PFSK-1 (cell line): ENCODE measurements around the gene PLEKHA5.

Source experiments
- FOXP2 ChIP-seq: optimal IDR thresholded peaks from 2 replicates; pipeline ENCODE3; 2011; ENCODE audit warnings: borderline replicate concordance, control low read depth, inconsistent platforms; ENCODE audit not compliant: insufficient read depth; ENCODE audit errors: extremely low read length, extremely low read depth
- POLR2AphosphoS5 ChIP-seq: IDR thresholded peaks from 2 replicates; pipeline ENCODE4 v1.6.1; 2012; ENCODE audit warnings: low read depth, mild to moderate bottlenecking, control low read depth, low read length, moderate library complexity
- SIN3A ChIP-seq: IDR thresholded peaks from 2 replicates; pipeline ENCODE4 v1.6.1; 2012; ENCODE audit warnings: mild to moderate bottlenecking, low read length, moderate library complexity, borderline replicate concordance; ENCODE audit not compliant: insufficient read depth
- TAF1 ChIP-seq: IDR thresholded peaks from 2 replicates; pipeline ENCODE4 v1.6.1; 2012; ENCODE audit warnings: low read length, control low read depth, borderline replicate concordance; ENCODE audit not compliant: insufficient read depth
- TF ChIP-seq, protein P1 (sequence below), 2 experiments: IDR thresholded peaks; 2 replicates each; pipeline versions ENCODE4 v1.6.1 to v1.8.0; 2011 to 2012; ENCODE audit warnings: low read depth in 2 of 2, low read length in 2 of 2, control low read depth in 1 of 2, inconsistent platforms in 1 of 2, mild to moderate bottlenecking in 1 of 2, moderate library complexity in 1 of 2; ENCODE audit not compliant: insufficient read depth in 1 of 2

Gene PLEKHA5

DNA sequence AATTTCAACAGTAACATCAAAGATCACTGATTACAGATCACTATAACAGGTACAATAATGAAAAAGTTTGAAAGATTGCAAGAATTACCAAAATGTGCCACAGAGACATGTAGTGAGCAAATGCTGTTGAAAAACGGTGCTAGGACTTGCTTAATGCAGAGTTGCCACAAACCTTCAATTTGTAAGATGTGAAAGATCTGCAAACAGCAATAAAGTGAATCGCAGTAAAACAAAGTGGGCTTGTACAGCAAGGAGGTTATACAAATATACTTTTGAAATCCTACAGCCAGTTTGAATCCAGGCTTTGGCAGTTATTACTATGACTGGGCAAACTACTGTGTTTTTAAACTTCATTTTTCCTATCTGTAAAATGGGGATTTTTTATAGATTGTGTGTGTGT, 1.0 kb upstream of the PLEKHA5 start:
- TF ChIP-seq TAF1 (no peak), FOXP2 (no peak), SIN3A (no peak), POLR2AphosphoS5 (no peak)
- TF ChIP-seq, protein P1, sequence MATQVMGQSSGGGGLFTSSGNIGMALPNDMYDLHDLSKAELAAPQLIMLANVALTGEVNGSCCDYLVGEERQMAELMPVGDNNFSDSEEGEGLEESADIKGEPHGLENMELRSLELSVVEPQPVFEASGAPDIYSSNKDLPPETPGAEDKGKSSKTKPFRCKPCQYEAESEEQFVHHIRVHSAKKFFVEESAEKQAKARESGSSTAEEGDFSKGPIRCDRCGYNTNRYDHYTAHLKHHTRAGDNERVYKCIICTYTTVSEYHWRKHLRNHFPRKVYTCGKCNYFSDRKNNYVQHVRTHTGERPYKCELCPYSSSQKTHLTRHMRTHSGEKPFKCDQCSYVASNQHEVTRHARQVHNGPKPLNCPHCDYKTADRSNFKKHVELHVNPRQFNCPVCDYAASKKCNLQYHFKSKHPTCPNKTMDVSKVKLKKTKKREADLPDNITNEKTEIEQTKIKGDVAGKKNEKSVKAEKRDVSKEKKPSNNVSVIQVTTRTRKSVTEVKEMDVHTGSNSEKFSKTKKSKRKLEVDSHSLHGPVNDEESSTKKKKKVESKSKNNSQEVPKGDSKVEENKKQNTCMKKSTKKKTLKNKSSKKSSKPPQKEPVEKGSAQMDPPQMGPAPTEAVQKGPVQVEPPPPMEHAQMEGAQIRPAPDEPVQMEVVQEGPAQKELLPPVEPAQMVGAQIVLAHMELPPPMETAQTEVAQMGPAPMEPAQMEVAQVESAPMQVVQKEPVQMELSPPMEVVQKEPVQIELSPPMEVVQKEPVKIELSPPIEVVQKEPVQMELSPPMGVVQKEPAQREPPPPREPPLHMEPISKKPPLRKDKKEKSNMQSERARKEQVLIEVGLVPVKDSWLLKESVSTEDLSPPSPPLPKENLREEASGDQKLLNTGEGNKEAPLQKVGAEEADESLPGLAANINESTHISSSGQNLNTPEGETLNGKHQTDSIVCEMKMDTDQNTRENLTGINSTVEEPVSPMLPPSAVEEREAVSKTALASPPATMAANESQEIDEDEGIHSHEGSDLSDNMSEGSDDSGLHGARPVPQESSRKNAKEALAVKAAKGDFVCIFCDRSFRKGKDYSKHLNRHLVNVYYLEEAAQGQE (IDR thresholded peaks at IDR 0.05; ENCODE audit: insufficient read depth in 1 of 2, low read depth in 2 of 2, low read length in 2 of 2): no peak

DNA sequence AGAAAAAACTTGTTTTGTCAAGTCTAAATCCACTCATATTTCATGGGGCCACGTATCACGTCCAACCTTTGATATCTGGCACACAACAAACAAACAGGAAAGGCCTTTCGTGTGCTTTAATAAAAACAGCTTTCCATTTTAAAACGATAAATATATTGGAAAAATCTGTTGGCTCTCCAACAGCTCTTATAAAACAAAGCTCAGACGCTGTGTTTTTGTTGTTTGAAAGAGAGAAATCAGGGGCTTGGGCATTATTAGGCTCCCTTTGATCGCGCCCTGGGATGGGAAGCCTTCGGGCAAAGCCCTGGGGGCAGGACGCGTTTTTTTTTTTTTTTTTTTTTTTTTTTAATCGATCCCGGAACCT, 429 bp upstream of the PLEKHA5 start:
- no peak for TF ChIP-seq POLR2AphosphoS5
- TF ChIP-seq, protein P1 (IDR thresholded peaks at IDR 0.05; ENCODE audit: insufficient read depth in 1 of 2, low read depth in 2 of 2, low read length in 2 of 2): no peak
- no peak for TF ChIP-seq SIN3A
- TF ChIP-seq TAF1: no peak
- TF ChIP-seq FOXP2: no peak

DNA sequence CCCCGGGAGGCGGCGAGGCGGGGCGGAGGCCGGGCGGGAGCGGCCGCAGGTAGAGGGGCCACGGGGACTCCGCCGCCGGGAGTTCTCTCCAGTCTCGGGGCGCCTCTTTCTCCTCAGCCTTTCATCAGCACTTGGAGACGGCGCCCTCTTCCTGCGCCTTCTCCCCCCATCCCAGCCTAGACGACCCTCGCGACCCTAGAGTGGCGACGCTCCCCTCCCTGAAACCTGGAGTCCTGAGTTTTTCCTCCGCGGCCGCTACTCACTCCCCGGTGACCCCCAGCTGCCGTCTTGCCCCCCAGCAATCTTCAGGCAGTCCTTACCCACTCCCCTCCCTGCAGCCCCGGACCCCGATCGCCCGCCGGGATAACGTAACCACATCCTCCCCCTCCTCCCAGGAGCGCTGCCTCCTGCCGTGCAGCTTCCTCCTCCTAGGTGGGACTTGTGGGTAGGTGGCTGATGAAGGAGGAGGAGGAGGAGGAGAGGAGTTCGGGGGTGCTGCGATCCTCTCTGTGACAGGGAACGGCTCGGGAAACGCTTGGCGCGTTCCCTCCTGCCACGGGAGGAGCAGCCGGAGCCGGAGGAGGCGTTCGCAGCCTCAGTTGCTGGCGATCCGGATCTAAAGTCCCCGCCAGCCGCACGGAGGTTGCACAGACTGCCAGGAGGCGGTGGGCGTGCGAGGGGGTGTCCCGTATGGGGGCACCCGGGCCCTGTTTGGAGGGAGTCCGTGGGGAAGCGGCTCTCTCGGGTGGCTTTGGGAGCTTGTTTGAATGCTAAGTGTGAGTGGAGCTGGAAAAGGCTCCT, 891 bp downstream of the PLEKHA5 start:
- TF ChIP-seq FOXP2: peak; percentile 45
- no peak for TF ChIP-seq POLR2AphosphoS5
- TF ChIP-seq, protein P1 (IDR thresholded peaks at IDR 0.05; ENCODE audit: insufficient read depth in 1 of 2, low read depth in 2 of 2, low read length in 2 of 2): no peak
- TF ChIP-seq TAF1: no peak

DNA sequence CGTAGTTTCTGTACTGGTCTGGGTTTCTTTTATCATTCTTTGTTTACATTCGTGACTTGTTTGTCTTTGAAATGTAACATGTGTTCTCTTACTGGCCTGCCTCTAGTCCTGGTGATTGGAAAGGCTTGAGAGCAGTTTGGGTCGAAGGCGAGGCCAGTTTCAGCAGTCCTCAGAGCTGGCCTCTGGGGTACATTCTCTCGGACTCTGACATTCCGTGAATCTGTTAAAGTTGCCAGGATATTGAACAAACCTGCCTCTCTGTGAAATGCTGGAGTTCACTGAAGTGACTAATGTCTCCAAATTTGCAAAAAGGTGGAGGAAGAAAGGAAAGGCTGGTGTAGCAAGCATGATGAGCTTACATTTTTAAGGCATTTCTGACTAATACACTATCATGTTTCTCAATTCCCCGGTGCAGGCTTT, 1.5 kb downstream of the PLEKHA5 start:
- no peak for TF ChIP-seq FOXP2
- TF ChIP-seq SIN3A: no peak
- TF ChIP-seq, protein P1 (IDR thresholded peaks at IDR 0.05; ENCODE audit: insufficient read depth in 1 of 2, low read depth in 2 of 2, low read length in 2 of 2): no peak
- TF ChIP-seq TAF1: no peak
- TF ChIP-seq POLR2AphosphoS5: no peak

DNA sequence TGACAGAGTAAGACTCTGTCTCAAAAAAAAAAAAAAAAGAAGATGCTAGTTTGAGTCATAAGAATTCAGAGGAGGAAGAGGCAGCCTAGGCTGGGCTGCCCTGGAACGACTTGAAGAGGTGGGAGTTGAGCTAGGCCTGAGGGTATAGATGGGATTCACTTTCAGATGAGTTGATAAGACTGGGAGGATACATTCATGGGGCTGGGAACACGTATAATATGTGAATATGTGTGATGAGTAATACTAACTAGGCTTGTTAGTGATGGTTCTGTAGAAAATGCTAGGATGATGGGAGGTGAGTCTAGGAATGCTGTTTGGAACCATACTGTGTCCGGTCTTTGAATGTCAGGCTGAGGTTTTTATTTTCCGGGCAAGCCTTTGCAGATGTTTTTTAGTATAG, 9.0 kb downstream of the PLEKHA5 start:
- TF ChIP-seq, protein P1 (IDR thresholded peaks at IDR 0.05; ENCODE audit: insufficient read depth in 1 of 2, low read depth in 2 of 2, low read length in 2 of 2): no peak
- TF ChIP-seq FOXP2 (no peak), TAF1 (no peak), SIN3A (no peak), POLR2AphosphoS5 (no peak)
